GM23248 (cell line): ENCODE data around the gene TFCP2L1. TPM values are rescaled to one million over a fixed set of nuclear protein-coding genes. Genes with fewer than 3 reads are reported as not detected.

Experiments used
- DNase-seq: peaks from one replicate; pipeline ENCODE4 v3.0.0-alpha.2; 2015
- H2AFZ ChIP-seq: fragments of 200-600 bp; sonication (generic); 2 replicates; pipeline ENCODE4 v1.6.1; 2016; ENCODE audit warnings: antibody characterized with exemption
- H3F3A ChIP-seq: fragments of 200-600 bp; sonication (generic); 2 replicates; pipeline ENCODE4 v1.6.1; 2016; ENCODE audit warnings: mild to moderate bottlenecking, antibody characterized with exemption, mixed run types; ENCODE audit not compliant: insufficient read depth
- H3K27ac ChIP-seq: fragments of 200-600 bp; sonication (generic); 2 replicates; pipeline ENCODE4 v1.5.1; 2016; ENCODE audit warnings: mild to moderate bottlenecking
- H3K27me3 ChIP-seq: fragments of 200-600 bp; sonication (generic); replicated peaks from 2 replicates; pipeline ENCODE4 v1.6.1; 2016; ENCODE audit warnings: mild to moderate bottlenecking; ENCODE audit not compliant: insufficient read depth
- H3K36me3 ChIP-seq: fragments of 200-600 bp; sonication (generic); 2 replicates; pipeline ENCODE4 v1.6.1; 2016; ENCODE audit warnings: low read depth, mild to moderate bottlenecking
- H3K4me1 ChIP-seq: fragments of 200-600 bp; sonication (generic); 2 replicates; pipeline ENCODE4 v1.6.1; 2016; ENCODE audit warnings: mild to moderate bottlenecking; ENCODE audit not compliant: insufficient read depth
- H3K4me2 ChIP-seq: fragments of 200-600 bp; sonication (generic); one replicate; pipeline ENCODE4 v1.6.1; 2016; ENCODE audit warnings: mild to moderate bottlenecking; ENCODE audit not compliant: unreplicated experiment
- H3K4me3 ChIP-seq: fragments of 200-600 bp; sonication (generic); 2 replicates; pipeline ENCODE4 v1.5.1; 2016; ENCODE audit warnings: mild to moderate bottlenecking
- H3K79me2 ChIP-seq: fragments of 200-600 bp; sonication (generic); 2 replicates; pipeline ENCODE4 v1.6.1; 2016; ENCODE audit warnings: mild to moderate bottlenecking; ENCODE audit not compliant: insufficient read depth
- H3K9ac ChIP-seq: fragments of 200-600 bp; sonication (generic); 2 replicates; pipeline ENCODE4 v1.6.1; 2016; ENCODE audit warnings: mild to moderate bottlenecking
- H3K9me2 ChIP-seq: fragments of 200-600 bp; sonication (generic); 2 replicates; pipeline ENCODE4 v1.6.1; 2016; ENCODE audit warnings: mixed run types, mild to moderate bottlenecking, moderate library complexity; ENCODE audit not compliant: insufficient read depth
- H3K9me3 ChIP-seq: fragments of 200-600 bp; sonication (generic); one replicate; pipeline ENCODE4 v1.6.1; 2017; ENCODE audit warnings: low read depth
- H4K20me1 ChIP-seq: fragments of 200-600 bp; sonication (generic); 2 replicates; pipeline ENCODE4 v1.6.0; 2016; ENCODE audit not compliant: insufficient read depth
- EZH2 ChIP-seq: fragments of 200-600 bp; sonication (generic); IDR thresholded peaks from 2 replicates; pipeline ENCODE4 v1.6.1; 2018; ENCODE audit warnings: antibody characterized with exemption, mild to moderate bottlenecking; ENCODE audit not compliant: insufficient read depth, poor library complexity, severe bottlenecking
- EZH2phosphoT487 ChIP-seq: fragments of 200-600 bp; sonication (generic); IDR thresholded peaks from 2 replicates; pipeline ENCODE4 v1.6.1; 2018; ENCODE audit warnings: antibody characterized with exemption, moderate library complexity, mild to moderate bottlenecking, low read depth; ENCODE audit not compliant: insufficient read depth
- WGBS, 2 experiments: methylation state at CpG; one replicate each; pipeline ENCODE4 v1.1.6; 2015 to 2017; ENCODE audit warnings: low lambda C conversion rate in 2 of 2, low coverage in 1 of 2; ENCODE audit errors: missing lambda C conversion rate in 2 of 2; 5-methylcytosine and 5-hydroxymethylcytosine counted together
- in situ Hi-C: fragments of 300-500 bp; cut with MboI; formaldehyde crosslinking; loops from 2 replicates; pipeline ENCODE4 v1.15.0; 2020
- polyA plus RNA-seq: library from polyadenylated mRNA; unstranded; fragments of >200 nt; fragmentation: Nextera tagmentation; extraction: Ambion mirVana; gene quantifications from 2 replicates; pipeline ENCODE4 v1.2.1, GENCODE V29; 2016
- total RNA-seq: library from RNA; depleted of rRNA; stranded (reverse); fragments of >200 nt; shearing (Covaris generic); gene quantifications from 2 replicates; pipeline ENCODE4 v1.2.3, GENCODE V29; 2014

Gene TFCP2L1
- total and polyA plus RNA-seq, 2 experiments from 2014 or later: not detected

DNA sequence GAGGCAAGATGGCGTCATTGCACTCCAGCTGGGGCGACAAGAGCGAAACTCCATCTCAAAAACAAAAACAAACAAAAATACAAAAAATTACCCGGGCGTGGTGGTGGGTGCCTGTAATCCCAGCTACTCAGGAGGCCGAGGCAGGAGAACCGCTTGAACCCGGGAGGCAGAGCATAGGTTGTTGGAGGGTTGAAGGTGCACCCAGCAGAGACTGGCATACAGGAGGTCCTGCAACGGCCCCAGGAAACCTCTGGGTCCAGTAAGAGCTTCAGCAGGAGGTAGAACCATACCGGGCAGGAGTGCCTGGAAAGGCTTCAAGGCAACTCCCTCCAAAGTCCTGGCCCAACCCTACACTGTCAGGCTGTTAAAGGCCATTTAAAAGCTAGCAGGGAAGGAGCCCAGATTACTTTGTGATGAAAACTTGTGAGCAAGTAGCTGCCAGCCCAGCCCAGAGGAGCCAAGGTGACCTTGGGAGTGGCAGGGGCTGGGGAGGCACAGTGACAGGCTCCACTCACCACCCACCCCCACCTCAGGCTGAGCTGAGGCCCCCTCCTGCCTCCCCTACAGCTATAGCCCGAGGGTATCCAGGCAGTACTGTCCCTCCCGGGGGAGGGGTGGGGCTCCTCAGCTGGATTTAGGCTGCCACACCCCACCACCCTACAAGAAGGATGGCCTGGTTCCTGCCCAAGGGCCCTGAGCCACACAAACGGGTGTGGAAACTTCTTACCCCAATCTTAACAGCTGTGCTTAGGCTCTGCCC is 28.1 kb downstream of the TFCP2L1 start:
- WGBS, 2 experiments: 54 to 65% methylated on average over 11 to 13 of the region's 13 CpGs
- Histone ChIP-seq H3K9me3 (no peaks in the 10 kb centered on the region), H3K27me3 (peaks cover 20% of the 10 kb centered on the region), H3K36me3 (no peaks in the 10 kb centered on the region), H3F3A (no peaks in the 10 kb centered on the region), H3K4me1 (no peaks in the 10 kb centered on the region), H3K9ac (no peak overlapping the region), H3K9me2 (no peaks in the 10 kb centered on the region), H3K4me2 (no peak overlapping the region), H4K20me1 (no peaks in the 10 kb centered on the region), H3K79me2 (no peaks in the 10 kb centered on the region), H3K4me3 (no peak overlapping the region), H3K27ac (no peak overlapping the region), H2AFZ (no peak overlapping the region)
- DNase-seq: no peak
- in situ Hi-C loops: no loop called here
- TF ChIP-seq EZH2phosphoT487 (no peak), EZH2 (no peak)

DNA sequence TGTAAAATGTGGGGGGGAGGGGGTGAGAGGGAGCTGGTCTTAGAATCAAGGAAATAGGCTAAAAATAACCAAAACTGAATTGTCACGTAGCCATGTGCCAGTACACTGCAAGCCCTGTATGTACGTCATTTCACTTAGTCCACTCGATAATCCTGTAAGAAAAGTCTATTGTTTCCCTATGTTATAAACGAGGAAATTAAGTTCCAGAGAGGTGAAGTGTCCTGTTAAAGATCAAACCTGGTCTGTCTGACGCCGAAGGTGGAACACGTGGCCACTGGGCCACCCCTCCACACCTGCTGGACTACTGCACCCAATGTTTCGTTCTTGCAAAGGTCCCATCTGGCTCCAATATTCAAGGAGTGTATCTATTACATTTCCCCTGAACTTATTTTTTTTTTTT is 29.6 kb downstream of the TFCP2L1 start:
- no peak overlapping the region for H3K9ac ChIP-seq
- no peaks in the 10 kb centered on the region for H4K20me1 ChIP-seq
- no peak for DNase-seq
- no peaks in the 10 kb centered on the region for H3K9me2 ChIP-seq
- H3K27ac ChIP-seq: no peak overlapping the region
- 39 to 42% methylated on average over 8 of the region's 8 CpGs for WGBS, 2 experiments
- H2AFZ ChIP-seq: no peak overlapping the region
- H3K4me3 ChIP-seq: no peak overlapping the region
- no peak for TF ChIP-seq EZH2phosphoT487
- no peak for TF ChIP-seq EZH2
- H3K79me2 ChIP-seq: no peaks in the 10 kb centered on the region
- H3K27me3 ChIP-seq: peaks cover 31% of the 10 kb centered on the region
- in situ Hi-C loops: no loop called here
- no peak overlapping the region for H3K4me2 ChIP-seq
- no peaks in the 10 kb centered on the region for H3K9me3 ChIP-seq
- H3K36me3 ChIP-seq: no peaks in the 10 kb centered on the region
- H3F3A ChIP-seq: no peaks in the 10 kb centered on the region
- no peaks in the 10 kb centered on the region for H3K4me1 ChIP-seq

DNA sequence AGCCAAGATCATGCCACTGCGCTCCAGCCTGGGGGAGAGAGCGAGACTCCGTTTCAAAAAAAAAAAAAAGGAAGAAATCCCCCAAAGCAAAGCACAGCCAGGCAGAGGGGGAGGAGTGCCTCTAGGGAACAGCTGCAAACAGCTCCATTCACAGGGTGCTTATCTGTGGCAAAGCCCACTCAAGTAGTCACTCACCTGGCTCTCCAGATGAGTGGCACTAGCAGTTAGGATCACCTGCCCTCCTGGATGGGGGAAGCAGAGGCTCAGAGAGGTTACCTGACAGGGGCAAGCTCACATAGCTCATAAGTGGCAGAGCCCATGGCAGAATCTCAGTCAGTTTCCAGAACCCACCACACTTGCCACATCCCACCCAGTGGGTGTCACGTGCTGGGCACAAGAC is 30.3 kb downstream of the TFCP2L1 start:
- Histone ChIP-seq H3K9me2 (no peaks in the 10 kb centered on the region), H4K20me1 (no peaks in the 10 kb centered on the region), H3F3A (no peaks in the 10 kb centered on the region), H3K9ac (no peak overlapping the region), H3K4me1 (no peaks in the 10 kb centered on the region), H3K79me2 (no peaks in the 10 kb centered on the region), H3K9me3 (no peaks in the 10 kb centered on the region), H3K4me3 (no peak overlapping the region), H2AFZ (no peak overlapping the region), H3K27me3 (peaks cover 34% of the 10 kb centered on the region), H3K4me2 (no peak overlapping the region), H3K27ac (no peak overlapping the region), H3K36me3 (no peaks in the 10 kb centered on the region)
- in situ Hi-C loops: no loop called here
- no peak for DNase-seq
- WGBS, 2 experiments: 49 to 54% methylated on average over 4 of the region's 4 CpGs
- TF ChIP-seq EZH2: no peak
- TF ChIP-seq EZH2phosphoT487: no peak

DNA sequence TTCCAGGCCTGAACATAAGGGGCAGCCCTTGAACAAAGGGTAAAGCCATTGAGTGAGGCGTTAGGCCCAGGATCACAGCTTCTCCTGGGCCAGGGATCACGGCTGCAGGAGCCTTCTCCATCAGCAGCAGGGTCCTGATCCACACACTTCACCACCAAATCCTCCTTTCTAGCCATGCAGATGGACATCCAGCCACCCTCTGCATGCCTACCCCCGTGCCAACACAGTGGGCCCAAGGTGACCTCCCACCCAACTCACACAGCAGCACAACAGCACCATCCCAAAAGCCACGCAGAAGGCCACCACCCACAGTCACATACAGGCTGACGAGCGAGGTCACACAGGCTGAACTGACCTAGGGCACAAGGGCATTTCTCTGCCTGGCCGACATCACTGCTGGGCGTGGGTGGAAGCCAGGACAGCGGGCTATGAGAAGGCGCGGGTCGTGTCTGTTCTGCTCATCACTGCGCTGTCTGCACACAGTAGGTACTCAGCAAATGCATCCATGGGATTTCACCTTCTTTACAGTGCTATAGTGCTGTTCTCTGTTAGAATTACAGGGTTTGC is 31.2 kb downstream of the TFCP2L1 start:
- Histone ChIP-seq H3K9me2 (no peaks in the 10 kb centered on the region), H3F3A (no peaks in the 10 kb centered on the region), H3K27me3 (peaks cover 38% of the 10 kb centered on the region), H3K4me3 (no peak overlapping the region), H3K79me2 (no peaks in the 10 kb centered on the region), H3K4me2 (no peak overlapping the region), H4K20me1 (no peaks in the 10 kb centered on the region), H3K4me1 (no peaks in the 10 kb centered on the region), H3K9ac (no peak overlapping the region), H3K36me3 (no peaks in the 10 kb centered on the region), H3K27ac (no peak overlapping the region), H2AFZ (no peak overlapping the region), H3K9me3 (no peaks in the 10 kb centered on the region)
- no peak for DNase-seq
- WGBS, 2 experiments: 64 to 66% methylated on average over 13 of the region's 13 CpGs
- in situ Hi-C loops: no loop called here
- TF ChIP-seq EZH2: no peak
- TF ChIP-seq EZH2phosphoT487: no peak
